GM21526 (cell line): ENCODE results near the gene CCNG2.
A peak's percentile ranks its signal among the peaks of the same experiment; 100 is the strongest.

Experiments used
- ATAC-seq: cut with Tn5 transposase; IDR thresholded peaks from one replicate; pipeline ENCODE4 v1.9.1; 2021; ENCODE audit warnings: moderate library complexity; ENCODE audit not compliant: unreplicated experiment, low FRiP score

The CCNG2 gene

GRCh38 chr4:77146186-77147078 is 10.6 kb upstream of the CCNG2 start:
- no peak for ATAC-seq

GRCh38 chr4:77147079-77147782 is 9.8 kb upstream of the CCNG2 start:
- no peak for ATAC-seq

GRCh38 chr4:77148078-77148477 is 8.9 kb upstream of the CCNG2 start:
- ATAC-seq = no peak

GRCh38 chr4:77149789-77150188 is 7.2 kb upstream of the CCNG2 start:
- ATAC-seq = no peak

GRCh38 chr4:77151241-77151640 is 5.8 kb upstream of the CCNG2 start:
- ATAC-seq = no peak

- no peak for ATAC-seq
Observed at GRCh38 chr4:77152421-77152820, 4.6 kb upstream of the CCNG2 start.

GRCh38 chr4:77153006-77153405 is 4.0 kb upstream of the CCNG2 start:
- ATAC-seq = no peak

- ATAC-seq = no peak
Observed at GRCh38 chr4:77154065-77154464, 2.9 kb upstream of the CCNG2 start.

GRCh38 chr4:77154761-77155499 is 2.1 kb upstream of the CCNG2 start:
- ATAC-seq = no peak

GRCh38 chr4:77155631-77156452 is 1.2 kb upstream of the CCNG2 start:
- ATAC-seq = no peak

GRCh38 chr4:77156533-77156911 is 485 bp upstream of the CCNG2 start:
- ATAC-seq = peak; percentile 87

GRCh38 chr4:77157859-77158486 is 966 bp downstream of the CCNG2 start:
- ATAC-seq = peak; percentile 39

- no peak for ATAC-seq
Observed at GRCh38 chr4:77158487-77158861, 1.5 kb downstream of the CCNG2 start.

- no peak for ATAC-seq
Observed at GRCh38 chr4:77159806-77160205, 2.8 kb downstream of the CCNG2 start.

- no peak for ATAC-seq
Observed at GRCh38 chr4:77163641-77164040, 6.6 kb downstream of the CCNG2 start.

GRCh38 chr4:77167173-77167572 is 10.2 kb downstream of the CCNG2 start:
- no peak for ATAC-seq

GRCh38 chr4:77167866-77168265 is 10.9 kb downstream of the CCNG2 start:
- ATAC-seq = no peak

- no peak for ATAC-seq
Observed at GRCh38 chr4:77169481-77169880, 12.5 kb downstream of the CCNG2 start.

GRCh38 chr4:77170926-77171325 is 13.9 kb downstream of the CCNG2 start:
- no peak for ATAC-seq

GRCh38 chr4:77172336-77172735 is 15.3 kb downstream of the CCNG2 start:
- no peak for ATAC-seq
